GM15510 (cell line): Measurements from ENCODE around the gene MAP3K7.

ENCODE experiments used
- POLR2A ChIP-seq: IDR thresholded peaks from 3 replicates; pipeline ENCODE4 v1.6.1; 2011; ENCODE audit warnings: borderline replicate concordance; ENCODE audit not compliant: insufficient read length; ENCODE audit errors: extremely low read depth

Gene MAP3K7

DNA sequence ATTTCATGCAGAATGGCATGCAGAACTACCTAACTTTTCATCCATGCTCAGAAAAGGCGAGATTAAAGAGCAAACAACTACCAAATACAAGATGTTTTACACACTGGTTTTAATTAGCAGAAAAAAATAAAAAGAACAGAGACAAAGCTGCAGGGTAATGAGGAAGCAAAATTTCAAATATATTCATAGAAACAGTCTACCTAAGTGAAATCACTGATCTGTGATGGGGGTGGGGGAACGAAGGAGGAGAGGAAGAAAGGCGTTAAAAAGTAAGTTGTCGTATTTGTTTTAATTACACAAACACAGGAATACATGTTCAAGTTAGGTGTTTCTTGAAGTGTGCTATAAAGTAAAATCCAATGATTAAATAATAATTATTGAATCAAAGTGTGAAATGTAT is 42.1 kb downstream of the MAP3K7 start:
- no peak for TF ChIP-seq POLR2A

DNA sequence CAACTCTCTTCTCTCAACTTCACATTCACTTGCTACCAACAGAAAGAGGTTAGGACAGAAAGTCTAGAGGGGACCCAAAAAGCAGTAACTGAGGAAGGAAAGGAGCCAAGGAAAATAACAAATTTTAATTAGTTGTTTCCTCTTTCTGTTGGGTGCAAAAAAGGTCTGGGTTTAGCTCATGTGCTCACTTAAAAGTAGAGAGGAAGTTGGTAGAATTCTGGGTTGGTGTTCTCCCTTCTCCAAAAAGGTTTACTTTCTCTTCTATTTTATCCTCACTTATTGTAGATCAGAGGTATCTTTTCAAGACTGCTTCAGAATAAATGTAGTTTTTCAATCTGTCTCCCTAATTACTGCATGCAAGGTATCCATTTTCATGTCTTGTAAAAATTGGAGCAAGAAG is 42.8 kb downstream of the MAP3K7 start:
- TF ChIP-seq POLR2A: no peak

DNA sequence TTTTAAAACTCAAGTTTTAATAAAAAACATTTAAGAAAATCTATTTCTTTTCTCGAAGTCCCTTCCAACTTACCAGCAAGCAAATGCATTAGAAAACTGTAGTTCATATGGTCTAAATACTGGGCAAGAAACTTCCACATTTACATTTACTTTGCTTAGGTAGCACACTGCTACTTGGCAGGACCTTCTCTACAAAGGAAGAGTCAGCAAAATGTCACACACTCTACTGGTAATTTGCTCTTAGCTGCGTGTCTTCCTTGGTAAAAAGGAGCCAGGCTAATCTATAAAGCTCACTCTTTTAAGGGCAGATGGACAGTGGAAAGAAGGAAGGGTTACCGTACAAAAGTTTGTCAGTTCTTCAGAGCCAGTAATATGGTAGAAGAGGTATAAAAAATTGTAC is 45.7 kb downstream of the MAP3K7 start:
- TF ChIP-seq POLR2A: no peak

DNA sequence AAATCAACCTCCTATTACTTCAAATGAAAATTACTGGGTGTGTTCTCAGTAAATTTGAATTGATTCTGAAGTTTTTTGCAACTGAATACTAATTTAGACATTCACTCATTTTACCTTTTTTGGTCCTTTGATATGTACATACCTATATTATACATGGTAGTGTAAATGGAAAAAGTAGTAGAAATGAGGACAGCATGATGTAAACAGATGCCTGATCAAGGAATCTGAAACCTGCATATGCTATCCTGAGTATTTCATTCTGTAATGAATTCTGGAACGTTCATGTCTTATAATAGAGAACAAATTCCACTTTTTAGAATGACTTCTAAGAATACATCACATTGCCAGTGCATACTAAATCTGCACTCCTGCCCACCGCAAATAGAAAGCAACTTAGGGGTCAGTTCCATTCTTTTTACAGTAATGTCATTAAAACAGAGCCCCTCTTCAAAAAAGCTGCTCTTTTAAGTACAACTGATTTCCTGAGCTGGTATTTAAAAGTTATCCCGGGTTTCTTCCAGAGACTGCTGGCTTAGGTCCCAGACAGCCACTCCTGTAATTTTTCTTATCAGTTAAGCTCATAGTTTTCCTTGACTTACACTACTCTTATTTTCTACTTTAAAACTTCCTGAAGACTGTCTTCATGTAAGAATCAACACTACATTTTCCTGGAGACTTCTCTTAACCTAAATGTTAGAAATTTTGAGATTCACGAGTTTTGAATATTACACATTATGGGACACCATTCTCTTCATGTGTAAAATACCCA is 48.4 kb downstream of the MAP3K7 start:
- no peak for TF ChIP-seq POLR2A

DNA sequence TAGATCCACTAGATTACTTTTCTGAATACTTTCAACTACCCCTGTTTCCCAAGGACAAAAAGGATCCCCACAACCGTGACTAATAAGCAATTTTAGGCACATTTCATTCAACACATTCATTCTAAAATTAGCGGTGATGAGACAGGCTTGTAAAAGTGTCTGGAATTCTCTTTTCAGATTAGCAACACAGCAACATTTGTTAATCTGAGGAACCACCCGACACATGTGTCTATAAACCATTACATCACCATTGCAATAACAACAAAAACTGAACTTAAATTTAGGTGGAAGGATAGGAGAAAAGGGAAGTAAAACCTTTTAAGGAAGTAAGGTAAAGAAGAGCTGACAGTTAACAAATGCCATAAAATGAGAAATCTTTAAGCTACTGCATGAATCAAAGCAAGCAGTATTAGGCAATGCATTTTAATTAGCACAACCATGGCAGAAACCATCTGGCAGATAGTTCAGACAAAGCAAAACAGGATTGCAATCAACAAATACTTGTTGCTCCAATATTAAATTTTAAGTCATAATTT is 49.1 kb downstream of the MAP3K7 start:
- TF ChIP-seq POLR2A: no peak

DNA sequence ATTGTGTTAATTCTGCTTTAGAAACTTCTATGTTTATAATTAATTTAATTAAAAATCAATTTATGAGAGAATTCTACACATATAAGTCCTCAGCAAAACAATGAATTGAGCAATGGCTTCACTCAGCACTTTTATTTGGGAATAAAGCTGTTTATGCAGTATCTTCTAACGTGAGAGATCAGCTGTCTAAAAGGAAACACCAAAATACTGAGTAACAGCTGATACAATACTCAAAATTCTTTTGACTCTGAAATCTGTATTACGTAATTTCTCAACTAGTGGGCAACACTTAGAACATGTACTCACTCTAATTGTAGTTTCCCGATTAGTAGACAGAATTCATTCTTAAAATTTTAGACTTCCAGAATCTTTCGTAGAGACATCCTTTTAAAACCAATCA is 49.8 kb downstream of the MAP3K7 start:
- TF ChIP-seq POLR2A: no peak

DNA sequence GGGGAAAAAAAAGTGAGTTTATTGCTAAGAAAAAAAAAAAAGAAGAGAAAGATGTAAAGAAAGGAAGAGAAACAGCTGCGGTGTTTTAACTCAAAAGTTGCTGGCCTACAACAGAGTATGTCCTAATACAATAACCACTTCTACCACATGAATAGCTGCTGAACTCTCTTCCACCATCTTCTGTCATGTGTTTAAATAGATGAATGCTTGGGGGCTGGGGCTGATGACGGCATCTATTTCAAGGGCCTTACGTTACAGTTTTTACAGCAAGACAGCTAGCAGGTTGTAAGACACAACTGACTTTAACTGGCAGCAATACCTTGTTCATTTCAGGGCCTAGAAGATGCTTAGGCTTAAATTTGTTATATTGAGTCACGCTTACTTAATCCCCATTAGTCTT is 50.4 kb downstream of the MAP3K7 start:
- no peak for TF ChIP-seq POLR2A

DNA sequence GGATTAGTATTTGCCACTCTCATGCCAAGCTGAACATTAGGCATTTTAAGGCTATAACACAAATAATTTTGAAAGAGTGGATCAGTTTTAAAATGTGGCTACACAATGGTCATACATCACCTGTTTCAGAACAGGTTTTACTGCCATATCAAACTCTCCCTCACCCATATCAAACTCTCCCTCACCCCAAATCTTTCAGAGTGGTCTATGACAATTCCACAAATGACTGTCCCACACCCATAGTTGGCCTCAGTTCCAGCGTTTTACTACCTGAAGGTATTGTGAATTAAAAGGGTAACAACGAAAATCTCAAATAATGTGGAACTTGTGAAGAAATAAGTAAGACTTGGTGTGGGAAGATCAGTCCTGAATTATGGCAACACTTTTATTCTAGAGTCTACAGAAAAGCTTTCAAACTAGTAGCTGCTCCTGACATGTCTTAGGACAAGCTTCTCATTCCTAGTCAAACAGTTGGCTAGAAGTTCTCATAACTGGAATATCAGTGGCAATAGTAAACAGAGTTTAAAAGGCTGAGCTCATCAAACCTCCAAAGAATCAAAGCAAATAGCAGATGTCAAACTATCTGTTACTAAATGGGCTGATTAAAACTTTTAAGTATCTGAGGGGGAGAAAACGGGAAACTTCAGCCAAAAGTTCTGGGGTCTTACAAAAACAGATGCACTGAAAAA is 52.4 kb downstream of the MAP3K7 start:
- no peak for TF ChIP-seq POLR2A

DNA sequence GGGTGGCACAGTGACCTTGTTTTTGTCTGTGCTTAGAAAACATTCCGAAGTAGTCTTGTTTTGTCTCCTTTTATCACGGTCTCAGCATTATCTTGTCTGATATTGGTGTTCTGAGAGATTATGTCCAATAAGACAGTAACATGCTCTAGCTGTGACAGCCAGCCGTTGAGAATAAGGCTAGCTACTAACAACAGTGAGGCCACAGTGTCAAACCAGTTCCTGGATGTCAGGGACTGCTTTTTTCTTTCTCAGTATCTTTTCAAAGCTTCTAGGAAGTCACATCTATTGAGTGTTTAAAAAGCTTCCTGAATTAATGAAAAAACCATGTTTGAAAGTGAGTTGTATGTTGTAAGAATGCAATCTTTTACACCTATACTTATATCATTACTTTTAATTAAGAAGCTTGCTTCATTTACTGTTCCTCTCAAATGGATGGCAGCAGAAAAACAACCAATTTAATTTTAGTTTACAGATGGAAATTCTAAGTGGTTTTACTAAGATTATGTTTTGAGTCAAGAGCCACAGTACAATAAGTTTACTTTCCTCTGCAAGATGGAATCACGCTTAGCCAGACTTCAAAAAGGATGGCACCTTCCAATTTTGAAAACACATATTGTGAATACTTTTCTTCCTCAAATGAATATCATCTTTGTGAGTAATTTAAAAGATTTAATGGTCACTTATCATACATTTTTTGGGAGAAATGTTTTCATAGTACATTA is 53.1 kb downstream of the MAP3K7 start:
- no peak for TF ChIP-seq POLR2A

DNA sequence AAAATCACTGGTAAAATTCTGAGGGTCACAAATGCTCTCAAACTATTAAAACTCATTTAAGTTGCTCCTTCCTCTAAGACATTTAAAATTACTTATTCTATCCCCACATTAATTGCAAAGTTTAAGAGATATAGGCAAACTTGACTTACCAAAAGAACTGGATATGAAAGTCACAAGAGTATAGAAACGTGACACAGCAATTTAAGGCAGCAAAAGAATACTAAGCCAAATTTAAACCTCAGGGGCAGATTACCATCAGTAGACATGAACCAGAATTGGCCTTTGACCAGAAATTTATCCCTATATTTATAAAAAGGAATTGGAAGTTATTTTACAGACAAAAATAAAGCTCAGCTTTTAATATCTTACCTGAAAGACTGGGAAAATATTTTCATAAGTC is 56.0 kb downstream of the MAP3K7 start:
- no peak for TF ChIP-seq POLR2A

DNA sequence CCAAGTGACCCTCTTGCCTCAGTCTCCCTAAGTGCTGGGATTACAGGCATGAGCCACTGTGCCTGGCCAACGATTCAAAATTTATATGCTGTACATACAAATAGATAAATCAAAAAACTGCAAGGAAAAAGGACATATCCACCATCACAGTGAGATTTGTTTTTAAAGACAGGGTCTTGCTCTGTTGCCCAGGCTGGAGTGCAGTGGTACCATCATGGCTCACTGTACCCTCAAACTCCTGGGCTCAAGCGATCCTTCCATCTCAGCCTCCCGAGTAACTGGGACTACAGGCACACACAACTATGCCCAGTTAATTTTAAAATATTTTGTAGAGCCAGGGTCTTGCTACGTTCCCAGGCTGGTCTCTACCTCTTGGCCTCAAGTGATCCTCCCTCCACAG is 61.5 kb downstream of the MAP3K7 start:
- no peak for TF ChIP-seq POLR2A

DNA sequence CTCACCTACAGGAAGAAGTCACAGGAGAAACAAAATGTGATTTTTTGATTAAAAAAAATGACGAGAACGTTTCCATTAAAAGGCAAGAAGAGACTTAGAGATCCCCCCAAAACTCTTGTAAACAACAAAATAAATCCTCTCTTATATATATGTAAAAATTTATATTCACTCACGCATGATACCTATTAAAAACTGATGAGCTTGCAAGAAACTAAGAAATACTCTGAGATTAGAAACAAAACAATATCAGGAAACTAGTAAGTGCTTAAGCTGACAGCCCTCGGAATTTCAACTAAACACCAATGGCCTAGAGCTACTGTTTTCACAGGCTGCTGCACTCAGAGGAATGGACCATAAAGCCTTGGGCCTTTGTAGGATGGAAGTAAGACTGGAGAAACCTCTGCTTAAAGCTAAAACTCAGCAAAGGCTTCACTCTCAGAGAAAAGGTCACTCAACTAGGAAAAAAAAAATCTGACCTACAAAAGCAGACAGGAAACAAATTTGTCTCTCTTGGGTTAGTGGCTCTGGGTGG is 63.0 kb downstream of the MAP3K7 start:
- TF ChIP-seq POLR2A: no peak

DNA sequence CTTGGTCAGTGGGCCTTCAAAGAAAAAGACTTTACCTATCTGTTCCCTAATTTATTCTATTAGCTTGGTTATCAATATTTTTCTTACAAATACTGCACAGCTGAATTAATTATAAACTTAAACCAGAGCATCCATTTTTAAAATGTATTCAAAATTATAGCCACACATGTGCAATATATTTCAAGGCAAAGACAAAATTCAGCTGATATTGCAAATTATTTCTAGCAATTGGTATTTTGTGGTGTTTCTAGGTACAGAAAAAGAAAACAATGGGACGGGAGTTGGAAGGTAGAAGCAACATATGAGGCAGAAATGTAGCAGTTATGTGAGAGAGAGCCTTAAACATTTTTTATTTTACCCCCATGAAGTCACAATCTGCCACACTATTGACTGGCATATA is 64.9 kb downstream of the MAP3K7 start:
- TF ChIP-seq POLR2A: no peak

DNA sequence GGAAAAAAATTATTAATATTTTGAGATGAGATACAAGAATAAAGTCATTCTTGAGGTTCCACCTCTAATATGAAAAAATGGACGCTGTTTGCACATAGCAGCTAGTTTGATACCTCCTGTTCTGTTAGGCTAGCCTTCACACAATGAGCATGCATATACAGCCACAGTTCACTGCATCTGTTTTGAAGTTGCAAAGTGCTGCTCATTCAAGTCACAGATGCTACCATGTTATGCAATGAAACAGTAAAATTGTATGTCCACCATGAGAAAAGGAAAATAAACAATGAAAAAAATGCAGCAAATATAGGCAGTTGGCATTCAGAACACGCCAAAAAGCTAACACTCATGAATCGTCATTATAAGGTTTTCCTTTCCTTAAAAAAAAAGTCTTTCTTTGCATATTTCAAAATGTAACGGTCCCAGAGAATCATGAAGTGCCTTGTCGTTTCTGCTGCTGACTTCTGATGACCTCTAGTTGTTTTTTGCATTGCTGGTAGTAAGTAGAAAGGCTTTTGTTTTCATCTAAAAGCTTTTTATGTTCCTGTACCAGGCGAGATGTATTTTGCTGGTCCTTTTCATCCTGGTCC is 70.7 kb downstream of the MAP3K7 start:
- TF ChIP-seq POLR2A: no peak

DNA sequence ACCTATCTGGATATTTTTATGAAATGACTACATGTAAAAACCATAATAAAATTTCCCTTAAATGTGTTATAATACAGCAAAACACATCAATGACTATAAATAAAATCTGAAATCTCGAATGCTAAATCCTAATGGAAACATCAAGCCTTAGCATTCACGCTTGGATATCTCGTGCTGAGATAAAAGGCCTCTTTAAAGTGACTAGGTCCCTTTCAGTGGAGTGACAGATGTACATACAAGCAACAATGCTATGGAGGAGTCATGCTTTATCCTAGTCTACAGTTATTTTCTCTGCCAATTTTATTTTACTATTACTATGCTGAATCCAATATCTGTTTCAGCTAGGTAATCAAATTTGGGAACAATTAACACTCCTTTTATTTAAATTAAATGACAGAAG is 72.4 kb downstream of the MAP3K7 start:
- TF ChIP-seq POLR2A: no peak
